Activated T-helper 17 cell treated with anti-CD3 and anti-CD28 coated beads, Interleukin-2, amount 50 U/mL, for 72 hours (primary cell): Measurements from ENCODE around the gene ZNF75A. TPM values are rescaled to one million over a fixed set of nuclear protein-coding genes. Genes with fewer than 3 reads are reported as not detected.
A peak's percentile ranks its signal among the peaks of the same experiment; 100 is the strongest.

Source experiments
- ATAC-seq: fragments of 150-1000 bp; cut with Tn5 transposase; replicated peaks from 2 replicates; pipeline ENCODE4 v1.10.0; 2021; ENCODE audit warnings: mild to moderate bottlenecking, moderate library complexity
- H3K27ac Mint-ChIP-seq: one replicate; pipeline ENCODE4 v1.8.0; 2022; ENCODE audit warnings: mixed read lengths
- H3K27me3 Mint-ChIP-seq: one replicate; pipeline ENCODE4 v1.8.0; 2022; ENCODE audit warnings: mixed read lengths
- H3K36me3 Mint-ChIP-seq: one replicate; pipeline ENCODE4 v1.8.0; 2022; ENCODE audit warnings: low read depth, mild to moderate bottlenecking, mixed read lengths
- H3K4me1 Mint-ChIP-seq: one replicate; pipeline ENCODE4 v1.8.0; 2022; ENCODE audit warnings: mixed read lengths
- H3K4me3 Mint-ChIP-seq: one replicate; pipeline ENCODE4 v1.8.0; 2022; ENCODE audit warnings: mild to moderate bottlenecking, mixed read lengths
- H3K9me3 Mint-ChIP-seq: one replicate; pipeline ENCODE4 v1.8.0; 2022; ENCODE audit warnings: mixed read lengths
- total RNA-seq, 2 donors: library from RNA; stranded (reverse); gene quantifications; one replicate each; pipeline ENCODE4 v1.2.3, GENCODE V29; 2022

Gene ZNF75A
- total RNA-seq, 2 donors from 2014 or later = 19.4 to 26.9 TPM

- Mint-ChIP-seq H3K27me3 (no peaks in the 10 kb centered on the region), H3K4me3 (no peak overlapping the region), H3K4me1 (no peaks in the 10 kb centered on the region), H3K27ac (no peak overlapping the region), H3K9me3 (peaks cover 28% of the 10 kb centered on the region), H3K36me3 (peaks cover 25% of the 10 kb centered on the region)
- no peak for ATAC-seq
Observed at GRCh38 chr16:3321816-3322215, 16.5 kb downstream of the ZNF75A start.

GRCh38 chr16:3327514-3327913, 22.2 kb downstream of the ZNF75A start:
- no peak overlapping the region for H3K27ac Mint-ChIP-seq
- H3K4me1 Mint-ChIP-seq = no peaks in the 10 kb centered on the region
- no peak overlapping the region for H3K4me3 Mint-ChIP-seq
- H3K36me3 Mint-ChIP-seq = no peaks in the 10 kb centered on the region
- ATAC-seq = no peak
- H3K9me3 Mint-ChIP-seq = peaks cover 13% of the 10 kb centered on the region
- H3K27me3 Mint-ChIP-seq = no peaks in the 10 kb centered on the region

- Mint-ChIP-seq H3K27me3 (no peaks in the 10 kb centered on the region), H3K4me3 (no peak overlapping the region), H3K36me3 (no peaks in the 10 kb centered on the region), H3K9me3 (peaks cover 13% of the 10 kb centered on the region), H3K4me1 (no peaks in the 10 kb centered on the region), H3K27ac (no peak overlapping the region)
- ATAC-seq = no peak
Observed at GRCh38 chr16:3328104-3328503, 22.8 kb downstream of the ZNF75A start.

- H3K27ac Mint-ChIP-seq = no peak overlapping the region
- H3K9me3 Mint-ChIP-seq = peaks cover 13% of the 10 kb centered on the region
- H3K4me3 Mint-ChIP-seq = no peak overlapping the region
- H3K27me3 Mint-ChIP-seq = no peaks in the 10 kb centered on the region
- no peaks in the 10 kb centered on the region for H3K4me1 Mint-ChIP-seq
- no peaks in the 10 kb centered on the region for H3K36me3 Mint-ChIP-seq
- ATAC-seq = no peak
Observed at GRCh38 chr16:3328643-3329042, 23.3 kb downstream of the ZNF75A start.

GRCh38 chr16:3346041-3346440, 40.7 kb downstream of the ZNF75A start:
- Mint-ChIP-seq H3K9me3 (no peaks in the 10 kb centered on the region), H3K27me3 (no peaks in the 10 kb centered on the region), H3K27ac (no peak overlapping the region), H3K4me1 (no peaks in the 10 kb centered on the region), H3K4me3 (no peak overlapping the region), H3K36me3 (no peaks in the 10 kb centered on the region)
- ATAC-seq = no peak

GRCh38 chr16:3347586-3347985, 42.3 kb downstream of the ZNF75A start:
- Mint-ChIP-seq H3K4me1 (no peaks in the 10 kb centered on the region), H3K36me3 (no peaks in the 10 kb centered on the region), H3K9me3 (no peaks in the 10 kb centered on the region), H3K27me3 (no peaks in the 10 kb centered on the region), H3K27ac (no peak overlapping the region), H3K4me3 (no peak overlapping the region)
- no peak for ATAC-seq

GRCh38 chr16:3348547-3349167, 43.4 kb downstream of the ZNF75A start:
- H3K27ac Mint-ChIP-seq = no peak overlapping the region
- no peaks in the 10 kb centered on the region for H3K27me3 Mint-ChIP-seq
- H3K9me3 Mint-ChIP-seq = no peaks in the 10 kb centered on the region
- H3K36me3 Mint-ChIP-seq = no peaks in the 10 kb centered on the region
- H3K4me3 Mint-ChIP-seq = no peak overlapping the region
- H3K4me1 Mint-ChIP-seq = no peaks in the 10 kb centered on the region
- no peak for ATAC-seq

GRCh38 chr16:3349175-3349574, 43.9 kb downstream of the ZNF75A start:
- Mint-ChIP-seq H3K4me3 (no peak overlapping the region), H3K9me3 (no peaks in the 10 kb centered on the region), H3K27ac (no peak overlapping the region), H3K27me3 (no peaks in the 10 kb centered on the region), H3K4me1 (no peaks in the 10 kb centered on the region), H3K36me3 (no peaks in the 10 kb centered on the region)
- no peak for ATAC-seq

GRCh38 chr16:3355589-3355988, 50.3 kb downstream of the ZNF75A start, which contains the start of gene OR2C1:
Gene OR2C1, plus strand, starts transcription at chr16:3355889. Its CDS starts 52 bp downstream, at chr16:3355941.
- ATAC-seq = no peak
- Mint-ChIP-seq H3K4me3 (no peak within 1 kb of the TSS), H3K27me3 (peaks cover 19% of the 10 kb centered on the region), H3K27ac (no peak within 1 kb of the TSS), H3K9me3 (peaks cover 11% of the 10 kb centered on the region), H3K4me1 (no peaks in the 10 kb centered on the region), H3K36me3 (no peaks in the 10 kb centered on the region)

GRCh38 chr16:3356118-3356517, 50.8 kb downstream of the ZNF75A start:
- ATAC-seq = no peak
- H3K27me3 Mint-ChIP-seq = peaks cover 23% of the 10 kb centered on the region
- H3K4me1 Mint-ChIP-seq = no peaks in the 10 kb centered on the region
- no peak overlapping the region for H3K4me3 Mint-ChIP-seq
- H3K9me3 Mint-ChIP-seq = peaks cover 14% of the 10 kb centered on the region
- no peak overlapping the region for H3K27ac Mint-ChIP-seq
- H3K36me3 Mint-ChIP-seq = no peaks in the 10 kb centered on the region

- no peak for ATAC-seq
- Mint-ChIP-seq H3K36me3 (no peaks in the 10 kb centered on the region), H3K4me1 (no peaks in the 10 kb centered on the region), H3K4me3 (no peak overlapping the region), H3K27ac (no peak overlapping the region), H3K9me3 (peaks cover 19% of the 10 kb centered on the region), H3K27me3 (peaks cover 26% of the 10 kb centered on the region)
Observed at GRCh38 chr16:3358871-3359270, 53.6 kb downstream of the ZNF75A start.

- peaks cover 17% of the 10 kb centered on the region for H3K9me3 Mint-ChIP-seq
- no peaks in the 10 kb centered on the region for H3K4me1 Mint-ChIP-seq
- ATAC-seq = no peak
- H3K27me3 Mint-ChIP-seq = peaks cover 22% of the 10 kb centered on the region
- no peaks in the 10 kb centered on the region for H3K36me3 Mint-ChIP-seq
- no peak overlapping the region for H3K4me3 Mint-ChIP-seq
- H3K27ac Mint-ChIP-seq = no peak overlapping the region
Observed at GRCh38 chr16:3362931-3363330, 57.6 kb downstream of the ZNF75A start.

- Mint-ChIP-seq H3K4me1 (no peaks in the 10 kb centered on the region), H3K9me3 (peaks cover 17% of the 10 kb centered on the region), H3K36me3 (no peaks in the 10 kb centered on the region), H3K27me3 (peaks cover 21% of the 10 kb centered on the region), H3K27ac (no peak overlapping the region), H3K4me3 (peak overlapping the region; percentile 81)
- ATAC-seq = no peak
Observed at GRCh38 chr16:3363793-3364192, 58.5 kb downstream of the ZNF75A start.

GRCh38 chr16:3364774-3365427, 59.6 kb downstream of the ZNF75A start:
- Mint-ChIP-seq H3K27ac (peak overlapping the region; percentile 81), H3K9me3 (peaks cover 17% of the 10 kb centered on the region), H3K27me3 (peaks cover 14% of the 10 kb centered on the region), H3K36me3 (no peaks in the 10 kb centered on the region), H3K4me1 (no peaks in the 10 kb centered on the region), H3K4me3 (peak overlapping the region; percentile 81)
- peak; percentile 98 for ATAC-seq
